GM19239 (cell line): Measurements from ENCODE around the gene STXBP3.

Experiments used
- DNase-seq: peaks from one replicate; pipeline ENCODE4 v3.0.0; 2011; ENCODE audit warnings: low spot score; ENCODE audit not compliant: insufficient read length
- FAIRE-seq: peaks from 2 replicates; lab custom pipeline; 2011; peaks lifted over from hg19 to GRCh38; lab: Jason Lieb, UNC

Gene STXBP3

GRCh38 chr1:108831225-108831624 lies 84.8 kb downstream of the STXBP3 start:
- no peak for DNase-seq

GRCh38 chr1:108832929-108833328 lies 86.5 kb downstream of the STXBP3 start:
- no peak for FAIRE-seq

More at GRCh38 chr1:108831225-108831624, 84.8 kb downstream of the STXBP3 start:
- FAIRE-seq: no peak

DNA sequence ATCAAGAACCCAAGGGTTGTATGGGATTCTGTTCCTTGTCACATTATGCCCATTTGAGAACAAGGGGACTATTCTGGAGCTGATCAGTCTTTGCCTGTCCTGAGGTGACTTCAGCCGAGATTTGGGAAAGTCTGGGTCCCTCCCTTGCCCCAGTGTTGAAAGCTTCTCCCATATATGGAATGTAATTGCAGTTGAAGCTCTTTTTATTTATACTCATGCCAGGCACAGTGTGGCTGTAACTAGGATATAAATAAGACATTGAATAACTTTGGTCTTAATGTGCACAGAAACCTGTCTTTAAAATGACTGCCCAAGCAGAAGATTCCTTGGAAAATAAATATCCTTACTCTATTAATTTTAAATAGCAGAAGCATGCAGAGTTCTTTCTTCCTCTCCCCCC lies 95.2 kb downstream of the STXBP3 start:
- no peak for DNase-seq
- no peak for FAIRE-seq

More at GRCh38 chr1:108832929-108833328, 86.5 kb downstream of the STXBP3 start:
- no peak for DNase-seq

DNA sequence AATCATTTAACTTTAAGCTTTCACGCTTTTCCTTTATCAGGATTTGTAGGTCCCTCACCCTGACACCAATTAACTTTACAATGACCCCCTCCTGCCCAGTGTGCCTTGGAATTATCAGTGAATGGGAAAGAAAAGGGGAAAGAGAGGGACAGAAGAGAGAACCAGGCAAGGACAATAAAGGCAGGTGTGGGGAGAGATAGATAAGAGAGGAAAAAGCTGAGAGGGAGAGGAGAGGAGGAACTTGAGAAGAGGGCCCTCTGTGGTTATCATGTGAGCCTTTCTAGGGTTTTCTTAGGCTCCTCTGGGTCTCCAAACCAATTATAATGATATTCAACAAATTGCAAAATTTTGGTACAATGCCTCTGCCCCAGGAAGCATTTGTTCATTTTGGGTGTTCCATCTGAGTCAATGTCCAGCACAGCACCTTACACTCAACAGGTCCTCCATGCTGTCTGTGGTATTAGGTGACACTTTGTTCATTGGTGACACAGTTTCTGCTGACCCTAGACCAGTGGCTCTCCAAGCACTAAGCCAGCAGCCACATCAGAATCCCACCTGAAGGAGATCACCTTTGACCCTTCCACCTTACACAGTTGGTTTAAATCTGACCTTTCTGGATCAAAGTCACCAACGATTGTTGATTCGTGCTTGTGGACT lies 96.2 kb downstream of the STXBP3 start:
- no peak for FAIRE-seq

DNA sequence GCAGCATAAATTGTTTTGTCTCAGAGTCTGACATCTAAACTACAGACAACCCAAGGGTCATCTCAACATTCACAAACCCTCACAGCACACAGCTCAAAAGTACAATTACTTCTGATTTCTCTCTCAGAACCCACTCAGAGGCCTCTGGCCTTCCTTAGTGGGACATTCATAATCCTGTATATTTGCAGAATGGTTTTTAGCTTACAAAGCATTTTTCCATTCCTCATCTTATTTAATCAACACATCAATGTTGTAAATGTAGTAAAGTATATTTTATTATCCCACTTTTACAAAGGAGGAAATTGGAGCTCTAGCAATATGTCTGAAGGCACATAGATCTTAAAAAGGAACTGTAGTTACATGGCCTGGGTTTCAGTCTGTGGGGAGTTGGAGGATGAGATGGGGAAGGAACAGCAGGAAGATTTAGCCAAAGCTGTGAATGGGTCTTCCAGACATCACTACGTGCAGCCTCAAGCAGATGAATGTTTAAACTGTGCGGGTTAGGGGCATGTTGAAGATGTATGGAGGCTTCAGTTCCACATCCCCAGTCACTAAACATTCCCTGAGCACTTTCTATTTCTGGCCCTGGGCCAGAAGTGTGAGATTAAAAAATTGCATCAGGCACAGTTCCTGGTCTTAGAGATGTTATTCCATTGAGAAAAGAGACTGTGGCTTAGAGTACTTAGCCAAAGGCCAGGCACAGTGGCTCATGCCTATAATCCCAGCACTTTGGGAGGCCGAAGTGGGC lies 97.1 kb downstream of the STXBP3 start:
- DNase-seq (no peak), FAIRE-seq (no peak)

More for the DNA sequence above, 96.2 kb downstream of the STXBP3 start:
- DNase-seq: no peak

- DNase-seq (no peak), FAIRE-seq (no peak)
Observed at GRCh38 chr1:108845446-108845845, 99.0 kb downstream of the STXBP3 start.

GRCh38 chr1:108845991-108846390 lies 99.5 kb downstream of the STXBP3 start:
- DNase-seq: no peak
- FAIRE-seq: no peak

GRCh38 chr1:108847494-108847893 lies 101.0 kb downstream of the STXBP3 start:
- no peak for DNase-seq
- no peak for FAIRE-seq

DNA sequence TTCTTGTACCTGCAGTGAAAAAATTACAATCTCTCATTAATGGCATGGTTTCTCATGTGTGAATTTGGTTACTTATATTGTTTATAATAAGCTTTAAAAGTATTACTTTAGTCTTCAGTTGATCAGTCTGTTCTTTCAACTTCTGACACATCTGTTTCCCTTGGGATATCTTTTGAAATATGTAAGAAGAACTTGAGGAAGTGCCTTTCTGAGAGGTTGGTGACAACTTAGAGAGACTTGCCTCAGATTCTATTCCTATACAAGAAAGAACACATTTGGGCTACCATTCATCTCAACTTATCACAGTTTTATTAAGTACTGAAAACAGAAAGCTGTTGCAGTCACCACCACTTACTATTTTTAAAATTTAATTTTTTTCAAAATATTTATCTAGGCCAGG lies 102.3 kb downstream of the STXBP3 start:
- FAIRE-seq (no peak), DNase-seq (no peak)

- DNase-seq: no peak
- no peak for FAIRE-seq
Observed at GRCh38 chr1:108850929-108851328, 104.5 kb downstream of the STXBP3 start.

DNA sequence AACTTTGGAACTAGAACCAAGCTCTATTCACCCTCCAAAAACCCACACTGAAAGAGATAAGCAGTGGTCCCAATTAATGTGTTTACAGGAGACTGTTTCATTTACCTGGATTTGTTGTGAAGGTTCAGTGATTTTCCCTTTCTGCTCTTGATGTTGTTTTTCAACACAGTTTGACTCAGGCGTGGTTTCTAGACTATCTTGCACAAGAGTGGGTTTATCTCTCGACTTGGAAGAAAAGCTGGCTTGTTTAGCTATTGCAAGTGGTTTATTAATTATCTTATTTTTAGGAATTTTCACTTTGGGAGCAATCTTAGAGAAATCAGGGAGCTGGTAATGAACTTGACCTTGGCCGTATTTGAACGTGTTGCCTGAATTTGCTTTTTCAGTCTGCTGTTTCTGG lies 105.1 kb downstream of the STXBP3 start:
- DNase-seq (no peak), FAIRE-seq (no peak)

- no peak for DNase-seq
Observed at GRCh38 chr1:108852221-108852975, 105.9 kb downstream of the STXBP3 start.

GRCh38 chr1:108854221-108855019 lies 107.9 kb downstream of the STXBP3 start:
- FAIRE-seq: no peak
- no peak for DNase-seq

More at GRCh38 chr1:108852221-108852975, 105.9 kb downstream of the STXBP3 start:
- no peak for FAIRE-seq

GRCh38 chr1:108856994-108857393 lies 110.5 kb downstream of the STXBP3 start, which contains the start of gene AKNAD1:
Gene AKNAD1, minus strand, starts transcription at chr1:108857094. Its CDS starts 4,430 bp downstream, at chr1:108852664.
- FAIRE-seq (no peak), DNase-seq (no peak)

DNA sequence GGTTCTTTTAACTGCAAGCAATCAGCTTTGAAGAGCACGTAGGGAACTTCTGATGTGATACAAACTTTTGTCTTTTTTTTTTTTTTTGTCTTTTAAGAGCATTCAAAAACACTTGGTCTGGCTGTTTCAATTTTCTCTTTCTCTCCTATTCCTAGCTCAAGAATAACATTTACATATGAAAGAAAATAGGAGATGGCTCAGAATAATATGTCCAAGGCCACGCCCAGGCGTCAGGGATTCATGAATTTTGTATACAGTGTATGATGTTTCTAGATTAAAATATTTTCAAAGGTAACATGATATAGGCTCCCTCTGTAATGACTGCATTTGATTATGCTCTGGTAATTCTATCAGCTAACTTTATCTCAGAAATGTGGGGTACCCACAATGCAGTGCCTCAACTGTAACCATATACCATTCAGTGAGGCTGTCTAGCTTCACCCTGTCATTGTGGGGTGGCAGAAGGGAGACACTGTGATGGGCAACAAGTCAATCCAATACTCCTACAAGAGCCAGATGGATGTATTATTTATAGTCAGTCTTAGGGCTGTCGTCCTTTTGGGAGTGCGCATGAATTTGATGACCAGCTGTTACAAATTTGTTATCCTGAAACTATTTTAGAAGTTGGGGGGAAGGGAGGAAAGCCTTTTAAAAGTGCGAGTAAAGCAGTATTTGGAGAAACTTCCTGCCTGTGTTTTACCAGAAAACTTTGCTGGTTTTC lies 111.9 kb downstream of the STXBP3 start:
- DNase-seq: no peak
- no peak for FAIRE-seq
